D721Med (cell line): Measurements from ENCODE around the gene TNP2.

ENCODE experiments used
- DNase-seq: peaks from one replicate; pipeline ENCODE4 v3.0.0; 2011; ENCODE audit warnings: low spot score; ENCODE audit not compliant: insufficient read length
- FAIRE-seq: peaks from 2 replicates; lab custom pipeline; 2011; peaks lifted over from hg19 to GRCh38; lab: Jason Lieb, UNC
- CTCF ChIP-seq: IDR thresholded peaks from 2 replicates; pipeline ENCODE4 v1.5.1; 2012; ENCODE audit warnings: mild to moderate bottlenecking, control low read depth; ENCODE audit not compliant: insufficient read depth; ENCODE audit errors: missing control alignments

Gene TNP2

GRCh38 chr16:11283820-11284248 is 14.7 kb upstream of the TNP2 start:
- FAIRE-seq (no peak), DNase-seq (no peak)

GRCh38 chr16:11280616-11281522 is 11.7 kb upstream of the TNP2 start, which contains the start of gene PRM1:
TSS of gene PRM1 (minus strand) at chr16:11281330. CDS start at chr16:11281238, 92 bp downstream.
- FAIRE-seq (no peak), DNase-seq (no peak)
- TF ChIP-seq CTCF = no peak

More at GRCh38 chr16:11283820-11284248, 14.7 kb upstream of the TNP2 start:
- TF ChIP-seq CTCF = no peak

GRCh38 chr16:11278681-11279628 is 9.8 kb upstream of the TNP2 start:
- DNase-seq (no peak), FAIRE-seq (no peak)
- TF ChIP-seq CTCF = no peak

GRCh38 chr16:11277607-11278337 is 8.6 kb upstream of the TNP2 start:
- no peak for FAIRE-seq

GRCh38 chr16:11276896-11277593 is 7.9 kb upstream of the TNP2 start:
- no peak for TF ChIP-seq CTCF
- DNase-seq (no peak), FAIRE-seq (no peak)

More at GRCh38 chr16:11277607-11278337, 8.6 kb upstream of the TNP2 start:
- no peak for TF ChIP-seq CTCF
- DNase-seq = no peak
